CD14-positive monocyte (primary cell): ENCODE results near the gene KCNIP3. TPM values are rescaled to one million over a fixed set of nuclear protein-coding genes. Genes with fewer than 3 reads are reported as not detected.

Experiments
- DNase-seq, 3 donors: peaks; one replicate each; pipeline ENCODE4 v3.0.0-alpha.2; 2011 to 2022
- H2AFZ ChIP-seq: 2 replicates; pipeline ENCODE4 v1.6.0; 2012; ENCODE audit warnings: mild to moderate bottlenecking, low read depth, low read length, inconsistent platforms; ENCODE audit not compliant: insufficient read depth, poor library complexity, severe bottlenecking
- H3K27ac ChIP-seq, 2 donors: 1 replicate in 1 of 2; 2 replicates in 1 of 2; pipeline ENCODE4 v1.5.1; 2012 to 2013; ENCODE audit warnings: low read length in 2 of 2, control low read depth in 1 of 2, inconsistent platforms in 1 of 2, low read depth in 1 of 2, mild to moderate bottlenecking in 1 of 2
- H3K27me3 ChIP-seq, 2 donors: one replicate each; pipeline versions ENCODE4 v1.6.0 to v1.6.1; 2011 to 2013; ENCODE audit warnings: low read length in 2 of 2; ENCODE audit not compliant: control insufficient read depth in 2 of 2, insufficient read depth in 2 of 2
- H3K36me3 ChIP-seq, 2 donors: replicated peaks in 1 of 2; 1 replicate in 1 of 2; 2 replicates in 1 of 2; pipeline versions ENCODE4 v1.5.1 to v1.6.1; 2012 to 2013; ENCODE audit warnings: low read length in 2 of 2, control low read depth in 1 of 2, inconsistent platforms in 1 of 2, mild to moderate bottlenecking in 1 of 2; ENCODE audit not compliant: insufficient read depth in 2 of 2, control insufficient read depth in 1 of 2
- H3K4me1 ChIP-seq, 2 donors: 1 replicate in 1 of 2; 2 replicates in 1 of 2; pipeline versions ENCODE4 v1.5.1 to v1.6.1; 2012 to 2013; ENCODE audit warnings: low read length in 2 of 2, control low read depth in 1 of 2, inconsistent platforms in 1 of 2, mild to moderate bottlenecking in 1 of 2, moderate library complexity in 1 of 2; ENCODE audit not compliant: insufficient read depth in 2 of 2, control insufficient read depth in 1 of 2
- H3K4me2 ChIP-seq: replicated peaks from 2 replicates; pipeline ENCODE3; 2012; ENCODE audit warnings: low read length, moderate library complexity, mild to moderate bottlenecking; ENCODE audit not compliant: poor library complexity, severe bottlenecking; ENCODE audit errors: extremely low read depth
- H3K4me3 ChIP-seq, 3 experiments: fragments of 200-600 bp in 1 of 3; sonication (generic) in 1 of 3; replicated peaks in 1 of 3; 1 replicate in 2 of 3; 2 replicates in 1 of 3; pipeline ENCODE4 v1.5.1; 2011 to 2013; ENCODE audit warnings: low read length in 3 of 3, mild to moderate bottlenecking in 3 of 3, control low read depth in 2 of 3, low read depth in 2 of 3, inconsistent platforms in 1 of 3, moderate library complexity in 1 of 3
- H3K79me2 ChIP-seq: 2 replicates; pipeline ENCODE4 v1.6.0; 2012; ENCODE audit warnings: mild to moderate bottlenecking, control low read depth, inconsistent platforms, low read length, moderate library complexity; ENCODE audit not compliant: insufficient read depth
- H3K9ac ChIP-seq: 2 replicates; pipeline ENCODE4 v1.6.0; 2017; ENCODE audit warnings: low read length, mild to moderate bottlenecking; ENCODE audit not compliant: insufficient read depth, poor library complexity, severe bottlenecking
- H3K9me3 ChIP-seq, 2 donors: replicated peaks in 1 of 2; 1 replicate in 1 of 2; 2 replicates in 1 of 2; pipeline versions ENCODE4 v1.5.1 to v1.6.1; 2012 to 2013; ENCODE audit warnings: low read length in 2 of 2, control low read depth in 1 of 2; ENCODE audit not compliant: control insufficient read depth in 1 of 2, insufficient read depth in 1 of 2
- H4K20me1 ChIP-seq: 2 replicates; pipeline ENCODE4 v1.6.0; 2012; ENCODE audit warnings: mild to moderate bottlenecking, low read length, control low read depth, moderate library complexity; ENCODE audit not compliant: insufficient read depth
- H3K27ac Mint-ChIP-seq, 7 donors: one replicate each; pipeline ENCODE4 v1.8.0; 2020; ENCODE audit warnings: mild to moderate bottlenecking in 7 of 7, mixed read lengths in 7 of 7, moderate library complexity in 6 of 7, inconsistent platforms in 2 of 7
- H3K27me3 Mint-ChIP-seq, 3 donors: one replicate each; pipeline ENCODE4 v1.8.0; 2021 to 2022; ENCODE audit warnings: low read depth in 3 of 3, mild to moderate bottlenecking in 3 of 3, mixed read lengths in 3 of 3, moderate library complexity in 3 of 3, inconsistent platforms in 1 of 3
- H3K36me3 Mint-ChIP-seq, 2 donors: one replicate each; pipeline ENCODE4 v1.8.0; 2020; ENCODE audit warnings: mixed read lengths in 2 of 2, inconsistent platforms in 1 of 2, mild to moderate bottlenecking in 1 of 2
- H3K4me1 Mint-ChIP-seq: one replicate; pipeline ENCODE4 v1.8.0; 2020; ENCODE audit warnings: mild to moderate bottlenecking, mixed read lengths
- H3K4me3 Mint-ChIP-seq, 2 donors: one replicate each; pipeline ENCODE4 v1.8.0; 2020; ENCODE audit warnings: mild to moderate bottlenecking in 2 of 2, mixed read lengths in 2 of 2, moderate library complexity in 1 of 2
- H3K9me3 Mint-ChIP-seq, 7 donors: one replicate each; pipeline ENCODE4 v1.8.0; 2020 to 2022; ENCODE audit warnings: mixed read lengths in 7 of 7, mild to moderate bottlenecking in 6 of 7, moderate library complexity in 6 of 7, inconsistent platforms in 2 of 7
- CTCF ChIP-seq: fragments of 200-600 bp; IDR thresholded peaks from one replicate; pipeline ENCODE4 v1.8.0; 2022; ENCODE audit warnings: antibody characterized with exemption, mild to moderate bottlenecking
- WGBS: methylation state at CpG from one replicate; pipeline ENCODE4 v1.1.5; 2013; ENCODE audit warnings: missing lambda C conversion rate; ENCODE audit not compliant: insufficient coverage; 5-methylcytosine and 5-hydroxymethylcytosine counted together
- intact Hi-C, 2 donors: fragments of 100-400 bp; cut with micrococcal nuclease; formaldehyde crosslinking; loops; one replicate each; pipeline versions ENCODE4 v1.15.0 to v1.15.1; 2023
- polyA plus RNA-seq, 3 donors: library from polyadenylated mRNA; depleted of rRNA in 1 of 3; unstranded in 2 of 3; stranded (reverse) in 1 of 3; fragments of 300-500 nt in 2 of 3; fragments of >200 nt in 1 of 3; fragmentation: Illumina TruSeq in 2 of 3; gene quantifications; 1 replicate in 2 of 3; 2 replicates in 1 of 3; pipeline ENCODE4 v1.2.3, GENCODE V29; 2012 to 2021

Gene KCNIP3
- polyA plus RNA-seq, 3 donors: not detected

- Mint-ChIP-seq H3K4me3 (no peak overlapping the region), H3K27ac (no peak overlapping the region)
- intact Hi-C loops: no loop called here
Observed at GRCh38 chr2:95312543-95313201, 15.5 kb downstream of the KCNIP3 start.

More at GRCh38 chr2:95312543-95313201, 15.5 kb downstream of the KCNIP3 start:
- Histone ChIP-seq H3K9me3 (no peaks in the 10 kb centered on the region), H4K20me1 (no peaks in the 10 kb centered on the region), H2AFZ (no peak overlapping the region), H3K4me3 (no peak overlapping the region), H3K79me2 (no peaks in the 10 kb centered on the region), H3K4me2 (no peak overlapping the region), H3K27ac (no peak overlapping the region), H3K9ac (no peak overlapping the region), H3K27me3 (no peaks in the 10 kb centered on the region), H3K36me3 (no peaks in the 10 kb centered on the region), H3K4me1 (no peaks in the 10 kb centered on the region)
- peaks cover 0 to 3% (median 2%) of the 10 kb centered on the region in 3 donors for H3K27me3 Mint-ChIP-seq
- H3K9me3 Mint-ChIP-seq: peaks cover 0 to 3% (median 0%) of the 10 kb centered on the region in 7 donors
- no peak for TF ChIP-seq CTCF
- H3K36me3 Mint-ChIP-seq: no peaks in the 10 kb centered on the region
- no peak for DNase-seq
- H3K4me1 Mint-ChIP-seq: no peaks in the 10 kb centered on the region
- 92% methylated on average over 20 of the region's 24 CpGs for WGBS
